MM.1S (cell line): ENCODE data around the gene LMLN.

ENCODE experiments used
- EZH2phosphoT487 ChIP-seq: fragments of 300-600 bp; sonication (generic); IDR thresholded peaks from 2 replicates; pipeline ENCODE4 v1.6.1; 2018; ENCODE audit warnings: antibody characterized with exemption, low read length
- TF ChIP-seq, protein P1 (sequence below): fragments of 300-600 bp; sonication (generic); IDR thresholded peaks from 2 replicates; pipeline ENCODE4 v1.5.1; 2016; ENCODE audit warnings: antibody characterized with exemption, low read length, mixed read lengths

GRCh38 chr3:198019115-198019514, 59.1 kb downstream of the LMLN start:
- TF ChIP-seq, protein P1, sequence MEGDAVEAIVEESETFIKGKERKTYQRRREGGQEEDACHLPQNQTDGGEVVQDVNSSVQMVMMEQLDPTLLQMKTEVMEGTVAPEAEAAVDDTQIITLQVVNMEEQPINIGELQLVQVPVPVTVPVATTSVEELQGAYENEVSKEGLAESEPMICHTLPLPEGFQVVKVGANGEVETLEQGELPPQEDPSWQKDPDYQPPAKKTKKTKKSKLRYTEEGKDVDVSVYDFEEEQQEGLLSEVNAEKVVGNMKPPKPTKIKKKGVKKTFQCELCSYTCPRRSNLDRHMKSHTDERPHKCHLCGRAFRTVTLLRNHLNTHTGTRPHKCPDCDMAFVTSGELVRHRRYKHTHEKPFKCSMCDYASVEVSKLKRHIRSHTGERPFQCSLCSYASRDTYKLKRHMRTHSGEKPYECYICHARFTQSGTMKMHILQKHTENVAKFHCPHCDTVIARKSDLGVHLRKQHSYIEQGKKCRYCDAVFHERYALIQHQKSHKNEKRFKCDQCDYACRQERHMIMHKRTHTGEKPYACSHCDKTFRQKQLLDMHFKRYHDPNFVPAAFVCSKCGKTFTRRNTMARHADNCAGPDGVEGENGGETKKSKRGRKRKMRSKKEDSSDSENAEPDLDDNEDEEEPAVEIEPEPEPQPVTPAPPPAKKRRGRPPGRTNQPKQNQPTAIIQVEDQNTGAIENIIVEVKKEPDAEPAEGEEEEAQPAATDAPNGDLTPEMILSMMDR = no peak
- no peak for TF ChIP-seq EZH2phosphoT487
